Small intestine (tissue), 7 donors: ENCODE data around the gene KAT7. TPM values are rescaled to one million over a fixed set of nuclear protein-coding genes. Genes with fewer than 3 reads are reported as not detected.

ENCODE experiments used
- DNase-seq, 2 donors: peaks; one replicate each; pipeline versions ENCODE4 v3.0.0 to v3.0.0-alpha.2; 2013
- FAIRE-seq: peaks from 2 replicates; lab custom pipeline; 2012; peaks lifted over from hg19 to GRCh38; lab: Jason Lieb, UNC
- H3K27ac ChIP-seq, 3 donors: one replicate each; pipeline ENCODE4 v1.5.1; 2013; ENCODE audit warnings: low read length in 2 of 3, mild to moderate bottlenecking in 2 of 3, control low read depth in 1 of 3, inconsistent platforms in 1 of 3, low read depth in 1 of 3, moderate library complexity in 1 of 3
- H3K27me3 ChIP-seq, 3 donors: one replicate each; pipeline ENCODE4 v1.6.1; 2013; ENCODE audit warnings: low read length in 3 of 3, inconsistent platforms in 1 of 3; ENCODE audit not compliant: control insufficient read depth in 3 of 3, insufficient read depth in 3 of 3
- H3K36me3 ChIP-seq, 3 donors: one replicate each; pipeline ENCODE4 v1.6.1; 2013; ENCODE audit warnings: low read length in 3 of 3, inconsistent platforms in 1 of 3, low read depth in 1 of 3, mild to moderate bottlenecking in 1 of 3, moderate library complexity in 1 of 3; ENCODE audit not compliant: control insufficient read depth in 3 of 3, insufficient read depth in 2 of 3
- H3K4me1 ChIP-seq, 3 donors: one replicate each; pipeline ENCODE4 v1.6.1; 2013; ENCODE audit warnings: low read length in 2 of 3, inconsistent platforms in 1 of 3, low read depth in 1 of 3, mild to moderate bottlenecking in 1 of 3, moderate library complexity in 1 of 3; ENCODE audit not compliant: control insufficient read depth in 3 of 3, insufficient read depth in 2 of 3
- H3K4me3 ChIP-seq, 3 donors: one replicate each; pipeline ENCODE4 v1.5.1; 2013; ENCODE audit warnings: low read length in 3 of 3, control low read depth in 1 of 3, inconsistent platforms in 1 of 3, low read depth in 1 of 3, mild to moderate bottlenecking in 1 of 3, moderate library complexity in 1 of 3
- H3K9me3 ChIP-seq, 2 donors: one replicate each; pipeline ENCODE4 v1.6.1; 2013; ENCODE audit warnings: low read depth in 1 of 2, low read length in 1 of 2; ENCODE audit not compliant: control insufficient read depth in 2 of 2, insufficient read depth in 1 of 2
- WGBS, 3 donors: extraction: QIAGEN DNeasy Blood & Tissue Kit; methylation state at CpG; one replicate each; pipeline ENCODE4 v1.1.7; 2013; 5-methylcytosine and 5-hydroxymethylcytosine counted together
- polyA plus RNA-seq, 4 donors: library from polyadenylated mRNA; stranded (reverse) in 3 of 4; unstranded in 1 of 4; fragments of 200-250 nt in 3 of 4; fragments of 120-200 nt in 1 of 4; gene quantifications; one replicate each; pipeline versions ENCODE4 v1.2.1 to v1.2.3, GENCODE V29; 2013
- donor health status: healthy with polysubstance abuse.
- donor health status: control.
- donor health status: control.
- donor health status: Bipolar disorder and iron deficiency.
- donor health status: healthy.

Gene KAT7
- polyA plus RNA-seq, 4 donors: 5.7 to 31.4 (median 9.2) TPM

DNA sequence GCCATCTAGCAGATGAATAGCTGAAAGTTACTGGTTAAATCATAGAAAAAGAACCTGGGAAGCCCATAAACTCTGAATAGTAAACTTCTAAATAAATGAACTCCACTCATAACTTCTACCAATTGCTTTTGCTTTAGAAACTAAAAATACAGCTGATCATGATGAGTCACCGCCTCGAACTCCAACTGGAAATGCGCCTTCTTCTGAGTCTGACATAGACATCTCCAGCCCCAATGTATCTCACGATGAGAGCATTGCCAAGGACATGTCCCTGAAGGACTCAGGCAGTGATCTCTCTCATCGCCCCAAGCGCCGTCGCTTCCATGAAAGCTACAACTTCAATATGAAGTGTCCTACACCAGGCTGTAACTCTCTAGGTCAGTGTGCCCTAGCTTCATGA, 9.7 kb downstream of the KAT7 start:
- no peaks in the 10 kb centered on the region for H3K4me1 ChIP-seq
- H3K36me3 ChIP-seq: peaks cover 6 to 44% (median 26%) of the 10 kb centered on the region in 3 donors
- FAIRE-seq (no peak), DNase-seq (no peak)
- no peak overlapping the region for H3K27ac ChIP-seq
- no peaks in the 10 kb centered on the region for H3K9me3 ChIP-seq
- no peaks in the 10 kb centered on the region for H3K27me3 ChIP-seq
- 84 to 91% (median 89%) methylated on average over 8 of the region's 8 CpGs for WGBS, 3 donors
- no peak overlapping the region for H3K4me3 ChIP-seq

DNA sequence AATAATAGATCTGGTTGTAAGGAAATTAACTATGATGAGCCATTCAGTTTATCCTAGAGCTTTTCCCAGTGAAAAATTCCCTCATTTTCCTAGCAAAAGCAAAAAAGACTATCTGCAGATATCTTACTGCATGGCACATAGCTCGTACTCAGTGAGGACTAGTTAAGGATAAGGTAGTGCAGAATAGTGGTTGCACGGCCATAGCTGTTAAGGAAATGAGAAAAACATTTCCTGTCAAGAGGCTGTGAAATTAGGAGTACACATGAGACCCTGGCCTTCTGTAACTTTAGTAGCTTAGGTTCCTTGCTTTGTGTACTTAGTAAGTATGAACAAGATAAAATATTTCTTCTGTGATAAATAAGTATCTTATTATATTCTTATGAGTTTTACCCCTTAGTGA, 10.3 kb downstream of the KAT7 start:
- Histone ChIP-seq H3K27ac (no peak overlapping the region), H3K9me3 (no peaks in the 10 kb centered on the region), H3K27me3 (no peaks in the 10 kb centered on the region), H3K4me1 (no peaks in the 10 kb centered on the region), H3K36me3 (peaks cover 6 to 39% (median 23%) of the 10 kb centered on the region in 3 donors), H3K4me3 (no peak overlapping the region)
- whole genome bisulfite sequencing, 3 donors: 80 to 91% (median 82%) methylated on average over 2 of the region's 2 CpGs
- FAIRE-seq (no peak), DNase-seq (no peak)

DNA sequence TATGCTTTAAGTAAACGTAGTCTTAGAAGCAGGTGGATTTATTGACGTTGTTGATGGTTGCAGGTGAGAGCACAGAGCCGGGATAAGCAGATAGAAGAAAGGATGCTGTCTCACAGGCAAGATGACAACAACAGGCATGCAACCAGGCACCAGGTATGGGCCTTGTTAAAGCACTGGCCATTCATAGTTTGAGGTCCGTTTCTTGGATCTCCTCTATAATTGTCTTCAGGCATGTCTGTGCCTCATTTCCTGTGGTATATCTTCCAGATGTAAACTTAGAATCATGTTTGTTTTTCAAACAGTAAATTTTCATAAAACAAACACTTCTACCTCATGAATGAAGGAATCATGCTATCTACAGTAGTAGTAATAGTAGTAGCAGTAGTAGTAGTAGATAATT, 20.6 kb downstream of the KAT7 start:
- Histone ChIP-seq H3K4me3 (no peak overlapping the region), H3K9me3 (no peaks in the 10 kb centered on the region), H3K27me3 (no peaks in the 10 kb centered on the region), H3K27ac (no peak overlapping the region), H3K4me1 (no peaks in the 10 kb centered on the region), H3K36me3 (peaks cover 4 to 36% (median 20%) of the 10 kb centered on the region in 3 donors)
- FAIRE-seq: no peak
- DNase-seq: no peak
- 59 to 70% (median 69%) methylated on average over 4 of the region's 4 CpGs for WGBS, 3 donors

DNA sequence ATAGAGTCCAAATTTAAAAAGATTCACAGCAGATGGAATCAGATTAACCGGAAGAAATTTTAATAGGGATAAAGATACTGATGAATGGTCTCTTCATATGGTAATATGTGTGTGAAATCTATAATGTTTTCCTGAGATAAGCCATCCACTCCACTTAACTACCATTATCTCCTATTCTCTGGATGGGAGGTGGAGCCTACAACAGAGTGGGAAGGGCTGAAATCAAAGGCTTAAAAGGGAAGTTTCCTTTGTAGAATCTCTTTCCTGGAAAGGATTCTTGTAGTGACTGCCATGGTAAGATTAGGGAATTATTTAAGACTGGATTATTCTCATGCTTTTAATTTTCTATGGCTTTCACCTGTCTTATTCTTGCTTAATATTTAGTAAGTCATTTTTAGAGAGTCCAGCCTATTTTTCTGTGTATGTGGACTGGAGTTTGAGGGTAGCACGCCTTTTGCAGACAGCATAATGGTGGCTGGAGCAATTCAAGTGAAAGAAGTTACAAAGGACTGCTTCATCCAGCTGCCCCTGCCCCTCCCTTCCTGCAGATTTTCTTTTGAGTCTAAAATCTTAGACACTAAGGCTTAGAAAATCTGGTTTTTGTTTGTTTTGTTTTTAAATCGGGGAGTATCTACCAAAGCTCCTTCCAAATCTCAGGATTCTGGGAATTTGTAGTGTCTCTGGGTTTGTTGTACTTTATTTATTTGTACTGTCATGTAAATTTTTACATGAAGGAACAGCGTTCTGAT, 26.5 kb downstream of the KAT7 start:
- WGBS, 3 donors: 74 to 90% (median 88%) methylated on average over 4 of the region's 4 CpGs

DNA sequence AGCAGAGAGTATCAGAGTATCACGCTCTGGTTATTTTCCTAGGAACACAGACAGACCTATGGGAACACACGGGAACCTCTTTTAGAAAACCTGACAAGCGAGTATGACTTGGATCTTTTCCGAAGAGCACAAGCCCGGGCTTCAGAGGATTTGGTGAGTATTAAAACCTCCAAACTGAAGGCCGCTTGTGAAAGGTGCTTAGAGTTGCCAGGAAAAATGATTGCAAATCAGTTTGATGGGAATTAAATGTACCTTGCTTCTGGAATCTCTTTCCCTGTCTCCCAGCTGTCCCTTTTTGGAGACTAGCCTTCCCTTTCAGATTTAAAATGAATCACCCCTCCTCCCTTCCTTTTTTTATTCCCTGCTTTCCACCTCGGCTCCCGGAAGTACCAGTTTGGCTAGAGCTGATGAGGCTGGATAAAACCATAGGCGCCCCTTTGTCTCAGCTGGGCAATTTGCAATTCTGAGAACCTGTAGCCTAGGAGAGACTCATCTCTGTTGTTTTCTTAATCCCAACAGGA, 27.3 kb downstream of the KAT7 start:
- WGBS, 3 donors: 79 to 87% (median 84%) methylated on average over 9 of the region's 9 CpGs
- H3K4me1 ChIP-seq: no peaks in the 10 kb centered on the region
- H3K9me3 ChIP-seq: no peaks in the 10 kb centered on the region
- H3K27me3 ChIP-seq: no peaks in the 10 kb centered on the region
- H3K36me3 ChIP-seq: peaks cover 4 to 50% (median 29%) of the 10 kb centered on the region in 3 donors
- no peak for FAIRE-seq
- DNase-seq: no peak
- no peak overlapping the region for H3K27ac ChIP-seq
- H3K4me3 ChIP-seq: no peak overlapping the region

More for the DNA sequence above, 26.5 kb downstream of the KAT7 start:
- H3K9me3 ChIP-seq: no peaks in the 10 kb centered on the region
- no peaks in the 10 kb centered on the region for H3K27me3 ChIP-seq
- DNase-seq (no peak), FAIRE-seq (no peak)
- H3K4me3 ChIP-seq: no peak overlapping the region
- peaks cover 5 to 49% (median 31%) of the 10 kb centered on the region in 3 donors for H3K36me3 ChIP-seq
- H3K27ac ChIP-seq: no peak overlapping the region
- no peaks in the 10 kb centered on the region for H3K4me1 ChIP-seq

DNA sequence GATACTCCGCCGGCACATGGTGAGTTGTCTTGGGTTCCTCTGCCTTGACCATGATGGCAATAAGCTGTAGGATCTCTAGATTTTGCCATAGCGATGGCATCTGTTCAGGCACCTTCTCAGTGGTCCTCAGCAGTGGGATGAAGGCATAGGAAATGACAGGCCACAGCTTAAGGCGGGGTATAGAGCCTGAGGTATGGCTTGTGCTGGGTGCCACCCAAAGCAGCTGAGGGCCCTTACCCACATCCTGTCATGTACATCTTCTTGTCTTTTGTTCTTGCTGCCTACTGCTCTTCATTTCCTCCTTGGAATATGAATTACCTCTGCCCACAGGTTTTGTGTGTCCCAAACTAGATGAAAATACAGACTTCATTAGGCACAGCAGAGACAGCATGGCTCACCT, 29.5 kb downstream of the KAT7 start:
- no peak overlapping the region for H3K4me3 ChIP-seq
- H3K36me3 ChIP-seq: peaks cover 6 to 51% (median 29%) of the 10 kb centered on the region in 3 donors
- DNase-seq (no peak), FAIRE-seq (no peak)
- WGBS, 3 donors: 85 to 94% (median 92%) methylated on average over 4 of the region's 4 CpGs
- H3K27me3 ChIP-seq: no peaks in the 10 kb centered on the region
- H3K4me1 ChIP-seq: no peaks in the 10 kb centered on the region
- H3K9me3 ChIP-seq: no peaks in the 10 kb centered on the region
- no peak overlapping the region for H3K27ac ChIP-seq

GRCh38 chr17:49819138-49819537, 30.7 kb downstream of the KAT7 start:
- Histone ChIP-seq H3K36me3 (peaks cover 9 to 47% (median 23%) of the 10 kb centered on the region in 3 donors), H3K4me1 (no peaks in the 10 kb centered on the region), H3K9me3 (no peaks in the 10 kb centered on the region), H3K4me3 (no peak overlapping the region), H3K27me3 (no peaks in the 10 kb centered on the region), H3K27ac (no peak overlapping the region)
- FAIRE-seq (no peak), DNase-seq (no peak)
- WGBS, 3 donors: 82 to 87% (median 83%) methylated on average over 5 of the region's 5 CpGs

GRCh38 chr17:49819651-49820050, 31.2 kb downstream of the KAT7 start:
- FAIRE-seq: no peak
- WGBS, 3 donors: 85 to 90% (median 88%) methylated on average over 2 of the region's 2 CpGs

More at GRCh38 chr17:49819651-49820050, 31.2 kb downstream of the KAT7 start:
- Histone ChIP-seq H3K4me1 (no peaks in the 10 kb centered on the region), H3K9me3 (no peaks in the 10 kb centered on the region), H3K27ac (no peak overlapping the region), H3K4me3 (no peak overlapping the region), H3K36me3 (peaks cover 9 to 50% (median 26%) of the 10 kb centered on the region in 3 donors), H3K27me3 (no peaks in the 10 kb centered on the region)
- no peak for DNase-seq
